Tibial nerve (tissue), 4 donors: ENCODE data around the gene RAB11FIP2. TPM values are rescaled to one million over a fixed set of nuclear protein-coding genes. Genes with fewer than 3 reads are reported as not detected.

Experiments used
- DNase-seq, 2 donors: peaks; one replicate each; pipeline ENCODE4 v3.0.0-alpha.2; 2019; ENCODE audit warnings: low spot score in 2 of 2
- H3K27ac ChIP-seq, 4 donors: fragments of 200-600 bp; sonication (generic) in 3 of 4; one replicate each; pipeline ENCODE4 v1.5.1; 2017 to 2019; ENCODE audit warnings: mild to moderate bottlenecking in 1 of 4
- H3K27me3 ChIP-seq, 2 donors: fragments of 200-600 bp; sonication (generic) in 1 of 2; one replicate each; pipeline versions ENCODE4 v1.5.1 to v1.6.0; 2017 to 2019
- H3K36me3 ChIP-seq, 3 donors: fragments of 200-600 bp; sonication (generic); one replicate each; pipeline ENCODE4 v1.5.1; 2018 to 2019
- H3K4me1 ChIP-seq, 4 donors: fragments of 200-600 bp; sonication (generic) in 3 of 4; one replicate each; pipeline ENCODE4 v1.5.1; 2017 to 2019
- H3K4me3 ChIP-seq, 4 donors: fragments of 200-600 bp; sonication (generic) in 3 of 4; one replicate each; pipeline ENCODE4 v1.5.1; 2017 to 2019; ENCODE audit warnings: mild to moderate bottlenecking in 1 of 4, moderate library complexity in 1 of 4
- H3K9me3 ChIP-seq, 4 donors: fragments of 200-600 bp; sonication (generic) in 3 of 4; one replicate each; pipeline ENCODE4 v1.5.1; 2017 to 2019
- EP300 ChIP-seq, 2 donors: sonication (generic); formaldehyde crosslinking; IDR thresholded peaks; one replicate each; pipeline ENCODE4 v1.6.1; 2017; ENCODE audit warnings: antibody characterized with exemption in 2 of 2, mild to moderate bottlenecking in 1 of 2
- POLR2A ChIP-seq, 2 donors: fragments of 450-650 bp; IDR thresholded peaks; one replicate each; pipeline ENCODE4 v1.6.1; 2017; ENCODE audit warnings: antibody characterized with exemption in 2 of 2, mild to moderate bottlenecking in 2 of 2, moderate library complexity in 2 of 2
- WGBS, 2 donors: methylation state at CpG; one replicate each; pipeline ENCODE4 v1.1.5; 2018; 5-methylcytosine and 5-hydroxymethylcytosine counted together
- total RNA-seq, 4 donors: library from RNA; depleted of rRNA; stranded (reverse); fragments of >200 nt; gene quantifications; one replicate each; pipeline ENCODE4 v1.1.0, GENCODE V29; 2016
- TF ChIP-seq, protein P1 (sequence below), 5 experiments: fragments of 200-600 bp in 3 of 5; fragments of 450-650 bp in 2 of 5; sonication (generic) in 3 of 5; IDR thresholded peaks; one replicate each; pipeline ENCODE4 v1.5.1; 2016 to 2019; ENCODE audit warnings: antibody characterized with exemption in 5 of 5, mild to moderate bottlenecking in 3 of 5, moderate library complexity in 2 of 5

RAB11FIP2 gene
- total RNA-seq, 4 donors from 2014 or later, result 21.3 to 35.5 (median 30.0) TPM

DNA sequence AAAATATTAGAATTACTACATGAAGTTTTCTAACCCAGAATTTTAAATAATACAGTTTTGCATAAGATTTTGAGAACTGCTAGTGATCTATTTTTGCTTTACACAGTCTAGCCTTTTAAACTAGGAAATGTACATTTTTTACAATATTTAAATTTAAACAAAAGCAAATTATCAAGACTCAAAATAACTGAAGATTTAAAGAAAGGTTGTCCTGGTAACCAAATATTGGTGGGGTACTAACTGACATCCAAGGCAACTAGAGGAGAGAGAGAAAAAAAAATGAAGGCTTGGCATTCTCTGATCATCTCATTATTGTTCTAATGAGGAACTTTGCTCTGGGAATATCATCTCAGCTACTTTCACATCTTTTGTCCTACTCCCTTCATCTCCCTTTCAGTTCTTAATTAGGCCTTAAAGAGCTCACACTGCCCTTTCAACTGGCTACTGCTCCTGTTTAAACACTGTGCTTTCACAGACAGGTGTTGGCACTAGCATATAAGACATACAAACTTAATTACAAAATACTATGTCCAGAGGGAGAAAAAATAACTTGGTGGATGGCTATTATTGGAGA, 33.7 kb downstream of the RAB11FIP2 start:
- no peaks in the 10 kb centered on the region for H3K4me1 ChIP-seq
- H3K9me3 ChIP-seq, result no peaks in the 10 kb centered on the region
- peaks cover 0 to 34% (median 0%) of the 10 kb centered on the region in 3 donors for H3K36me3 ChIP-seq
- DNase-seq, result no peak
- H3K27ac ChIP-seq, result no peak overlapping the region
- H3K27me3 ChIP-seq, result no peaks in the 10 kb centered on the region
- no peak overlapping the region for H3K4me3 ChIP-seq
- TF ChIP-seq, protein P1, sequence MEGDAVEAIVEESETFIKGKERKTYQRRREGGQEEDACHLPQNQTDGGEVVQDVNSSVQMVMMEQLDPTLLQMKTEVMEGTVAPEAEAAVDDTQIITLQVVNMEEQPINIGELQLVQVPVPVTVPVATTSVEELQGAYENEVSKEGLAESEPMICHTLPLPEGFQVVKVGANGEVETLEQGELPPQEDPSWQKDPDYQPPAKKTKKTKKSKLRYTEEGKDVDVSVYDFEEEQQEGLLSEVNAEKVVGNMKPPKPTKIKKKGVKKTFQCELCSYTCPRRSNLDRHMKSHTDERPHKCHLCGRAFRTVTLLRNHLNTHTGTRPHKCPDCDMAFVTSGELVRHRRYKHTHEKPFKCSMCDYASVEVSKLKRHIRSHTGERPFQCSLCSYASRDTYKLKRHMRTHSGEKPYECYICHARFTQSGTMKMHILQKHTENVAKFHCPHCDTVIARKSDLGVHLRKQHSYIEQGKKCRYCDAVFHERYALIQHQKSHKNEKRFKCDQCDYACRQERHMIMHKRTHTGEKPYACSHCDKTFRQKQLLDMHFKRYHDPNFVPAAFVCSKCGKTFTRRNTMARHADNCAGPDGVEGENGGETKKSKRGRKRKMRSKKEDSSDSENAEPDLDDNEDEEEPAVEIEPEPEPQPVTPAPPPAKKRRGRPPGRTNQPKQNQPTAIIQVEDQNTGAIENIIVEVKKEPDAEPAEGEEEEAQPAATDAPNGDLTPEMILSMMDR (IDR thresholded peaks at IDR 0.05), result no peak
- no peak for TF ChIP-seq EP300 (IDR thresholded peaks at IDR 0.05)
- no peak for TF ChIP-seq POLR2A (IDR thresholded peaks at IDR 0.05)

DNA sequence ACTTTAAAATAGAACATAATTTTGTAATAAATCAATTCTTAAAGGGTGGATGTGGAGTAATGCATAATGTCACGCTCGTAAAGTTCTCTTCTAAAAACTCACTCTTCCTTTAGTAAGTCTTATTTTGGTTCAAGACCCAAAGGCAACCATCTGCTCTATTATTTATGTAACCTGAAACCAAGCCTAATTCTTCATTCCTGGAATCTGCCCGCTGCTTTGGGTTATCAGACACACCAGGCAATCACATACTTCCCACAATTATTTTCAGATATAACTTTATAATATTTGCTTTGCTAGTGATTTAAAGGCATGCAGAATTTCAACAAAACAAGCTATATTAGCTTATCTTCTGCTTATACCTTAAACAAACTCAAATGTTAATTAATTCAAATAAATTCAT, 39.0 kb downstream of the RAB11FIP2 start:
- no peak for DNase-seq
- Histone ChIP-seq H3K27me3 (no peaks in the 10 kb centered on the region), H3K4me3 (no peak overlapping the region), H3K9me3 (no peaks in the 10 kb centered on the region), H3K27ac (no peak overlapping the region), H3K4me1 (no peaks in the 10 kb centered on the region), H3K36me3 (peaks cover 0 to 41% (median 4%) of the 10 kb centered on the region in 3 donors)
- 87 to 91% methylated on average over 3 of the region's 3 CpGs for WGBS, 2 donors
- TF ChIP-seq POLR2A (IDR thresholded peaks at IDR 0.05), result no peak
- TF ChIP-seq EP300 (IDR thresholded peaks at IDR 0.05), result no peak
- TF ChIP-seq, protein P1 (IDR thresholded peaks at IDR 0.05), result no peak

- TF ChIP-seq, protein P1 (IDR thresholded peaks at IDR 0.05), result no peak
- no peak for TF ChIP-seq EP300 (IDR thresholded peaks at IDR 0.05)
- no peak for TF ChIP-seq POLR2A (IDR thresholded peaks at IDR 0.05)
- Histone ChIP-seq H3K4me1 (no peaks in the 10 kb centered on the region), H3K36me3 (peaks cover 0 to 31% (median 4%) of the 10 kb centered on the region in 3 donors), H3K4me3 (no peak overlapping the region), H3K27ac (no peak overlapping the region), H3K27me3 (no peaks in the 10 kb centered on the region), H3K9me3 (no peaks in the 10 kb centered on the region)
- no peak for DNase-seq
- WGBS, 2 donors, result 82 to 93% methylated on average over 1 of the region's 1 CpG
These were observed 43.6 kb downstream of the RAB11FIP2 start for GRCh38 chr10:118003126-118003525.

DNA sequence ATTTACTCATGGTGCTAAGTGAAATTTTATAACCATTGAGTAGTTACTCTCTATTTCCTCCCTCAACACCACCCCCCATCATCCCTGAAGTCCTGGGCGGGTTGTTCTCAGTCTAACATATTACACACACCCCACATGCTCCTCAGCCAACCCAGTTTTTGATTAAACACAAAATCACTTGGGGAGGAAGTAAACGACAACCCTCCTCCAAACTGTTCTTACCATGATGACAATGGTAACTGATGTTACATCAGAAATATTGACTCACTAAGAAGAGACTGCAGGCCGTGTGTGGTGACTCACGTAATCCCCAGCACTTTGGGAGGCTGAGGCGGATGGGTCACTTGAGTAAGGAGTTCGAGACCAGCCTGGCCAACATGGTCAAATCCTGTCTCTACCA, 44.2 kb downstream of the RAB11FIP2 start:
- H3K36me3 ChIP-seq, result peaks cover 0 to 29% (median 4%) of the 10 kb centered on the region in 3 donors
- no peak for DNase-seq
- H3K9me3 ChIP-seq, result no peaks in the 10 kb centered on the region
- H3K27ac ChIP-seq, result no peak overlapping the region
- no peak overlapping the region for H3K4me3 ChIP-seq
- no peaks in the 10 kb centered on the region for H3K27me3 ChIP-seq
- no peaks in the 10 kb centered on the region for H3K4me1 ChIP-seq
- TF ChIP-seq EP300 (IDR thresholded peaks at IDR 0.05), result no peak
- TF ChIP-seq POLR2A (IDR thresholded peaks at IDR 0.05), result no peak
- TF ChIP-seq, protein P1 (IDR thresholded peaks at IDR 0.05), result no peak
- 88 to 92% methylated on average over 6 of the region's 6 CpGs for WGBS, 2 donors

GRCh38 chr10:117997673-117998072, 49.1 kb downstream of the RAB11FIP2 start:
- DNase-seq, result no peak
- 74 to 83% methylated on average over 1 of the region's 1 CpG for WGBS, 2 donors
- H3K27me3 ChIP-seq, result no peaks in the 10 kb centered on the region
- no peak for TF ChIP-seq POLR2A (IDR thresholded peaks at IDR 0.05)
- no peak for TF ChIP-seq EP300 (IDR thresholded peaks at IDR 0.05)
- TF ChIP-seq, protein P1 (IDR thresholded peaks at IDR 0.05), result no peak
- no peak overlapping the region for H3K4me3 ChIP-seq
- no peak overlapping the region for H3K27ac ChIP-seq
- H3K9me3 ChIP-seq, result no peaks in the 10 kb centered on the region
- peaks cover 0 to 11% (median 0%) of the 10 kb centered on the region in 3 donors for H3K36me3 ChIP-seq
- H3K4me1 ChIP-seq, result no peaks in the 10 kb centered on the region
